NCI-H2081 (cell line): ENCODE results near the gene ADSS1.
A peak's percentile ranks its signal among the peaks of the same experiment; 100 is the strongest.

ENCODE experiments used
- DNase-seq, 2 experiments: peaks; one replicate each; lab custom pipeline; 2025; lab: John Stamatoyannopoulos, UW

Gene ADSS1

GRCh38 chr14:104734051-104734587 lies 10.1 kb downstream of the ADSS1 start:
- DNase-seq: no peak

DNA sequence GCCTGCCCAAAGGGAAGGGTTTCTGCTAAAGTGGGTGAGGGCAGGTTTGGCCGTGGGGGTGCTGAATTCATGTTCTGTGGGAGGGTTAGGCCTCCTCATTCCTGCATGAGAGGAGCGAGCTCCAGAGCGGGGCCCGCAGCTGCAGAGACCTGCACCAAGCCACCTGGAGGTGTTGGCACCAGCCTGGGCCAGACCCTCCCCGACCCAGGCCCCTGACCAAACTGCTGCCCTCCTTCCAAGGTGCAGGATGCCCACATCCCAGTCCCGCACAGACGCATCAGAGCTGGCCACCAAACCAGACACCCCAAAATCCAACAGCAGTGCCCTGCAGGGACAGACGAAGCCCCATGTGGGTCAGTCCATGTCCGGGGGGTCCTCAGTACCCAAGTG lies 10.6 kb downstream of the ADSS1 start:
- DNase-seq: no peak

- no peak for DNase-seq
Measured at GRCh38 chr14:104734991-104735779, 11.2 kb downstream of the ADSS1 start.

DNA sequence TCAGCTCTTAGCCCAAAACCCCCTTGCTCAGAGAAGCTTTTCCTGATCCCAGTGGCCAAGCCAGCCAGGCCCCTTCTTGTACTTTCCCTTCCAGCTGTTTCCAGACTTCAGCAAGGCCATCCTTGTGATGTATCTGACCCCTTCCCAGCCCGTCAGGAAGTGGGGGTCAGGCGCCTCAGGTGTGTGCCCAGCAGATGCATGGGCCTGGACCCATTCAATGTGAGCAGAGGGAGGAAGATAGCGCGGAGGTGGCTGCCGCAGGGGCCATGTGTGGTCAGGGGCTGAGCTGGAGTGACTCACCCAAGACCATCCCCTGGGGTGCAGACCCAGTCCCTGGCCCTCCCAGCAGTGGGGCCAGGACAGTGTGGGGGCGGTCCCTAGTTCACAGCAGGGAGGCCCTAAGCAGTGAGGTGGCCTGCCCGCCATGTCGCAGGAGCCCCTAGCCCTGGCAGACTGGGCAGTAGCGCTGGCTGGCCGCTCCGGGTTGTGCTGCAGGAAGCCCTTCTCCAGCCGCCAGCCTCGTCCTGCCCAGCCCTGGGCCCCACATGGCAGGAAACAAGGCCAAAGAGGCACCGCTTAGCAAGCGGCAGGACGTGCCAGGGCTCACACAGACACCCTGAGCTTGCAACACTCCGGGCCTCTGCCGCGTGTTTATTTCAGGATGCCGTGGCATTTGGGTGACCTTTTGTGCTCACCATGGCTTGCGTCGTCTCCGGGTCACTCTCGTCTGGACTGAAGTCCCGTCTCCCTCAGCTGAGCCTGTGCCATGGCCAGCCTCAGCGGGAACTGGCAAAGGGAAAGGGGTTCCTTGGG lies 12.0 kb downstream of the ADSS1 start:
- DNase-seq: no peak

GRCh38 chr14:104738375-104739019 lies 14.5 kb downstream of the ADSS1 start:
- DNase-seq: no peak

DNA sequence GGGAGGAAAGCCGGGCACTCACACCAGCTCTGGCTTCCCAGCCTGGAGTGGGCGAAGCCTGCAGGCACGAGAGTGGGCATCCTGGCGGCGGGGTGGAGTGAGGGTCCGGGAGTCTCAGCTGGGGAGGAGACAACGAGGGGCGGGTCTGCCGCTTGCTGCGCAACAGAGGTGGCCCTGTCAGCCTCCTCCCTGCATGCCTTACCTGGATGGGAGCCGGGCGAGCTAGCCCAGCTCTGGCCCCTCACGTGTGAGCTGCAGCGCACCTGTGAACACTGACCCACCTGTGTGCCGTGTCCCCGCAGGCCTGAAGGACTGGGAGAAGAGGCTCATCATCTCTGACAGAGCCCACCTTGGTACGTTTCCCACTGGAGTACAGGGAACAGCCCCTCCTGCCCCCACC lies 15.0 kb downstream of the ADSS1 start:
- DNase-seq: no peak

DNA sequence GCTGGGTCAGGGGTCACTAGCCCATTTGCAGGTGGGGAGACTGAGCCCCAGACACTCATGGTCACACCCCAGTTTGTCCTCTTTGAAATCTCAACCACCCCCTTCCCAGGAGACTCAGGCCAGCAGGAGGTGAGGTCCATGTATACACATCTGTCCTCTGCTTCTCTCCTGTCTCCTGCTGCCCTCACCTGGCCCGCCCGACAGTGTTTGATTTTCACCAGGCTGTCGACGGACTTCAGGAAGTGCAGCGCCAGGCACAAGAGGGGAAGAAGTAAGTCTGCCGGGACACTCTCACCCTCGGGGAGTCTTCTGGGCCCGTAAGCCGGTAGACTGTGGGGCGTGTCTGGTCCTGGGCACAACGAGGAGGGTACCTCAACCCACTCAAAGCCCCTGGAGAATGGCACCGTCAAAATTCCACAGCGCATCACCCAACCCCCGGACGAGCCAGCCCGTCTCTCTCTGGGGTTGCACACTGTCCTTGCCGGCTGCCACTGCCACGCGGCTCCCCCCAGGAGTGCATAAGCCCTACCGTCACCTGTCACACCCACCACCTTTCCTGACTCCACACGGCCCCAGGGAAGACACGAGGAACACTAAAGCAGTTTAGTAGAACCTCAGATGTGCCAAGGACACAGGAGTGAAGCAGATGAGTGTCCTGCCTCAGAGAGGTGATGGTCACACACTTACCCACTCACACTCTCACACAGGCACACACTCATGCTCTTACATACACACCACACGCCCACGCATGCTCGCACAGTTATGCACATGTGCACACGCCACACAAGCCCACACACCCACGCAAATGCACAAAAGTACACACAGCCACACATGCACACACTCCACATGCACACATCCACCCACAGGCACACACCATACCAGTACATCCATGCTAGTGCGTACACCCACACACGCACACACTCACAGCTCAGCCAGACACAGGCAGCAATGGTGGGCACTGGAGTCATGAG lies 15.8 kb downstream of the ADSS1 start:
- DNase-seq: no peak

DNA sequence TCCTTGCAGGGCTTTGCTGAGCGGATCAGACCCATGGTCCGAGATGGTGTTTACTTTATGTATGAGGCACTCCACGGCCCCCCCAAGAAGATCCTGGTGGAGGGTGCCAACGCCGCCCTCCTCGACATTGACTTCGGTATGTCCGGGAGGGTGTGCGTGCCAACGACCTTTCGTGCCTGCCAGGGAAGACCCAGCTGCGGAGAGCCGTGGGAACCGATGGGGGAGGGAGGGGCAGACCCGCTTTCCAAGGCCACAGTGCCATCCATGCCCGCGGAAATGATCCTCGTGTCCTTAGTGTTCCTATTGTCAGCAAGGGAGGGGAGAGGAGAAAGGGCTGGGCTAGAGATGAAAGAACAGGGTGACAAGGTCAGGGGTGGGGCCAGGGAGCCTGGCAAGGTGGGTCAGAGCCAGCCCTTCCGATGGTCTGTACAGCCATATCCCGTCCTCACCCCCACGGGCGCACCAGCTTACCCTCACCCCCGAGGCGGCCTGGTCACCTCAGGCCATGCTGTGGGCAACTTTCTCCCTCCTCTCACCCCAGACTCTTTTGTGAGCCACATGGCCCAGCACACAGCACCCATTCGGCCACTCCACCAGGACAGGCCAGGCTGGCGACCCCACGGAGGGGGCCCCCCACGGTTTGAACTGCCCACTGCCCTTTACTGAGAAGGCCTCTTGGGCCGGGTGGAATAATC lies 17.2 kb downstream of the ADSS1 start:
- DNase-seq: no peak

GRCh38 chr14:104741803-104742251 lies 17.8 kb downstream of the ADSS1 start:
- DNase-seq: no peak

GRCh38 chr14:104742586-104743455 lies 18.8 kb downstream of the ADSS1 start:
- DNase-seq: no peak

GRCh38 chr14:104743461-104744380 lies 19.7 kb downstream of the ADSS1 start:
- no peak for DNase-seq

- no peak for DNase-seq
Measured at GRCh38 chr14:104744484-104744883, 20.5 kb downstream of the ADSS1 start.

- no peak for DNase-seq
Measured at GRCh38 chr14:104745431-104745830, 21.4 kb downstream of the ADSS1 start.

DNA sequence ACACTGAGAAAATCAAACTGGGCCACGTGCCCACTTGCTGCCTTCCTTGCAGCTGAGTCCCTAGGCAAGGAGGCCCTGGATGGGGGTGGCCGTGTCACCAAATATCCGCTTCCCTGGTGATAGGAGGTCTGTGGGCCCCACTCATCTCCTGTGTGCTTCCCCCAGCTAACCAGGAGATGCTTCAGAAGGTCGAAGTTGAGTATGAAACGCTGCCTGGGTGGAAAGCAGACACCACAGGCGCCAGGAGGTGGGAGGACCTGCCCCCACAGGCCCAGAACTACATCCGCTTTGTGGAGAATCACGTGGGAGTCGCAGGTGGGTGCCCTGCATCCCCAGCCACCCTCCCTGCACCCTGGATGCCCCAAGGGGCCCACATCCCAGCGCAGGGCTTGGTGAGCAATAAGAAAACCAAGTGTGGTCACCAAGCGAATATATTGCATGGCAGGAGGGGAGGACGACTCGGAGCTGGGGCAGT lies 22.1 kb downstream of the ADSS1 start:
- DNase-seq: no peak

DNA sequence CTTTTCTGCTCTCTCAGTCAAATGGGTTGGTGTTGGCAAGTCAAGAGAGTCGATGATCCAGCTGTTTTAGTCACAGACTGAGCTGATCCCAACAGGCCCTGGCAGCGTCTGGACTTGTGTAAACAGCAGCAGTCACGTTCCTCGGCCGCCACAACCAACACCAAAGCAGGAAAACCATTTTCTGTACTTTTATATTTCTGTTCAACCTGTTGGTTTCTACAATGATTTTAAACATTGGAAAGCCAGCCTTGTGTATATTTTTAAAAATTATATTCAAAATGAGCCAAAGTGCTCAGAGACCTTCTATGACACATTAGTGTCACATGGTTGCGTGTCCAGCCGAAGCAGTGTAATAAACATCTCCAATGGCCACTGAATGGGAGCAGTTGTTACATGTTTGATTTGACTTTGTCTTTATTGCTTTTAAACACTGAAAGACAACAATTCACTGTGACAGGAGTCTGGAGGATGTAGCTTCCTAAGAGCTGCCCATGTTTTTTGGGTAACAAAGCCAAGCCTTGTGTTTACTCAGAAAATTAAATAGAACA lies 23.0 kb downstream of the ADSS1 start:
- DNase-seq: peak in 1 of 2 experiments; percentile 64

DNA sequence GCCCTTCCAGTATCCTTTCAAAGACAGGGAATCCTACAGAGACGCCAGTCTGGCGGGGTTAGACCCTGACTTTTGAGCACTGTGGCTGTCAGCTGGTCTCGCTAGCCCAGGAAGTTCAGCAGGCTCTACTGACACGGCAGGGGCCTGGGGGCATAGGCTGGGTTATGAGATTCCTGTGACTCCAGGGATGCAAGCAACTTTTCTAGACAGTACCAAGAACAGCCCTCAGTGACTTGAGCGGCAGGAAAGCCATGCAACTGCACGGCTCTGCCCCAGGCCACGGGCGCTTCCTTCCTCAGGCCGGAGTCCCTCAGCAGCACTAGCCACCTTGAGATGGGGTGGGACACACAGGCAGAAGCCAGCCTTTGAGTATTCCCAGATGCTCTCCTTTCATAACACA lies 23.8 kb downstream of the ADSS1 start:
- DNase-seq: no peak

DNA sequence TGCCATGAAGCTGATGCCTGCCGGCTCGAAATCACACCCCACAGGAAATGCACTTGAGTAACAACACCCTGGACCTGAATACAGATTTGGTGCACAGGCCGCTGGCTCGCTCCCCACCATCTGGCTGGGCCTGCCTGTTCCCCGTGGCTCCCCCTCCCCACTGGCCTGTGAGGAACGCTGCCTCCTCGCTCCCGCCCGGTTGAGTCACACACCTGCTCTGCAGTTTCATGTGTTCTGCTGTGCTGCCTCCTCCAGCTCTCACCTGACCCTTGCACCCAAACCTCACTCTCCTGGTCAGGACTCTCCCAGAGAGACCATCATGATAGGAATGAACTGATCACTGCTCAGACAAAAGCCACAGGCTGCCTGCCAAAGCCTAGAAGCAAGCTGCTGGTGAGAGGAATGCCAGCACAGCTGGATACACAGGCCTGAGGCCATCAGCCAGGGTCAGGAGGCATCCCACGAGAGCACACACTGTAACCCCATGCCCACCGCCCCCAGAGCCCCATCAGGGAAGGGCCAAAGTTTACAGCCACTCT lies 25.2 kb downstream of the ADSS1 start:
- DNase-seq: peak in 1 of 2 experiments; percentile 47
